HG03045 (cell line): ENCODE measurements around the gene SLC8A1.

Experiments used
- ATAC-seq: cut with Tn5 transposase; IDR thresholded peaks from one replicate; pipeline ENCODE4 v1.9.1; 2021; ENCODE audit warnings: mild to moderate bottlenecking, moderate library complexity; ENCODE audit not compliant: unreplicated experiment

The SLC8A1 gene

GRCh38 chr2:40361478-40361877, 90.4 kb downstream of the SLC8A1 start:
- ATAC-seq, result no peak

- no peak for ATAC-seq
Measured at GRCh38 chr2:40360652-40361051, 91.2 kb downstream of the SLC8A1 start.

DNA sequence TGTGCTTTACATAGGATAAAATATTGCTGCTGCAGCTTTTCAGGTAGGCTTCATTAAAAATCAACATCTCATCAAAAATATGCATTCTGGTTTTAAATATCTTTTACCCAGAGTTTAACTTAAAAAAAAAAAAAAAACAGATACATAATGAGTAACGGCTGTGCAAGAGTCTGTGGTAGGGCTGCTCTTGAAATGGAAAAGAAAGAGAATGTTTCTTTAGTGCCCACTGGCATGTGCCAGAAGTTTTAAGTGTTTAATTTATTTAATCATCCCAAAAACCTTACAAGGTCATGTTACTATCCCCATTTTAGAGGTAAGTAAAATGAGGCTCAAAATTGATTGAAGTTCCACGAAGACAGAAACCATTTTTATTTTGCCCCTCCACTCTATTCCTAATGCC, 92.1 kb downstream of the SLC8A1 start:
- ATAC-seq, result no peak

DNA sequence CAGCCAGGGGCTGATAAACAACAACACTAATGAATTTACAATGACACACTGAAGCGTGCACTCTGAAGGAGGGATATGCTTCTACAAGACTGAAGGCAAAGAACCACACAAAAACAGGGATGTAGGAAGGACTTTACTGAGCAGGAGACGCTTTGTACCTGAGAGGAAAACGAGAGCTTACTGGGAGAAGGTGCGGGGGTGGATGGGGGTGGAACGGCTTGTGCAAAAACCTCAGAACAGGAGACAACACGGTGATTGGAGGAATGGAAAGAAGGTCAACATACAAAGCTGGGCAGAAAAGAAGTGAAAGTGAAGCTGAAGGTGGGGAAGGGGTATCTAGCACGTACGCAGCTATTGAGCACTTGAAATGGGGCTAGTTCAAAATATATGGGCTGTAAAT, 93.1 kb downstream of the SLC8A1 start:
- no peak for ATAC-seq

DNA sequence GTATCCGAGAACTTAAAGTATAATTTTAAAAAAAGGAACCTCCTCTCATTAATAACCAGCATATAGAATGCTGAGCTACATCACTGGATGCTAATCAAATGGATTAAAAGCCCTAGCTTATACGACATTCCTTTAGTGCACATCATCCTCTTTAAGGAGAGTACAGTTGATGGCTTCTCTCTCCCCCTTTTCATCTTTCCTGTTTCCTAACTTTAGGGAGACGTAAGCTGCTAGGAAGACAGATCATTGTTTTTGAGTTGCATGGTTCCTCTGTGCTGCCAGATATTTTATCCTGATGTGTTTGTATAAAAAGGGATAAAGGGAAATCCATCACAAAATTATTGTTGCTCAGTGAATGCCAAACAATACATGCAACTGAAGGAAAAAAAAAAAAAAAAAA, 94.2 kb downstream of the SLC8A1 start:
- no peak for ATAC-seq

GRCh38 chr2:40355451-40355850, 96.4 kb downstream of the SLC8A1 start:
- ATAC-seq, result no peak

GRCh38 chr2:40353231-40353630, 98.7 kb downstream of the SLC8A1 start:
- no peak for ATAC-seq

DNA sequence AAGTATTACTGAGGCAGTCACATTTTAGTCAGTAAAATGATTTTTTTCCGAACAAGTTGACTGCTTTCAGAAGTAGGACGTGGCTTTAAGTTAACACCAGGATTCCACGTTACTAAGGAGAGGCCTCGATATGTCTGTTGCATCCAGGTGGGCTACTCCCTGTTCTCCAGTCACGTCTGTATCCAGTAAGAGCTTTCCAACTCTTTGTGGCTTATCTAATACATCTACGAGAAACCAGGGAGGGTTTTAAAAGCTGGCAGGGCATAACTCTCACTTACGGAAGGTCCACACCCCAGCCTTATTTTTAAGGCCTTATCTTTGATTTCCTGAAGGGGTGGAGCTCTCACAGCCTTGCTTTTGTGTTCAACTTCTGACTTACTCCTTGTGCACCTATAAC, 99.2 kb downstream of the SLC8A1 start:
- no peak for ATAC-seq

DNA sequence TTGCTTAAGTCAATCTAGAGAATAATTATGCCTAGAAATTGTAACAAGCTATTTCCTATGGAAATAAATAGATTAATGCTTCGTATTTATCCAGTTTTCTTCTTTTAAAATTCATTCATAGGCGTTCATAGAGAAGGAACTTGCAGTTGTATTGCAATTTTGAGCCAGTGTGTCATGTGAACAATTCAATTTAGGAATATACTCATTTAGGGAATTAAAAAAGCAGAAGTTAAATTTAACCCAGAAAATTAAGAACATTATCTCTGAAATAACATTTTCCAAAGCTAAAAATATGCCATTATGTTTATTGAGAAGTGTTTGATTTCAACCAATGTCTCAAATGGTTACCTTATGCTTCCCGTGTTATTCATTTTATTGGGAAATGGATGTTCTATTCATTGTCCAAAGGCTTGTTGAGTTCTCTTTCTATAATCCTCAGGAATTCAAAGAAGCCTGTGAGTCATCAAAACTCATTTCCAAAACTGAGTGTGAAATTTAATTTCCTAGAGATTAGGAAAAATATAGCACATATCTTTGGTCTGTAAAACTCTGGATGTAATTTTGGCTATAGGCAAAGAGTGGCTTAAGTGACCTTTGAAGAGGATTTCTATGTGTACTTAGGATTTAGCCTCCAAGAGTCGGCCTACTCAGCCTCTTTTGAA, 99.7 kb downstream of the SLC8A1 start:
- ATAC-seq, result no peak

GRCh38 chr2:40348665-40349064, 103.2 kb downstream of the SLC8A1 start:
- no peak for ATAC-seq

GRCh38 chr2:40348038-40348437, 103.9 kb downstream of the SLC8A1 start:
- no peak for ATAC-seq

- no peak for ATAC-seq
Measured at GRCh38 chr2:40346535-40347354, 105.1 kb downstream of the SLC8A1 start.

GRCh38 chr2:40344364-40344763, 107.5 kb downstream of the SLC8A1 start:
- ATAC-seq, result no peak

- no peak for ATAC-seq
Measured at GRCh38 chr2:40343902-40344301, 108.0 kb downstream of the SLC8A1 start.

GRCh38 chr2:40341198-40341597, 110.7 kb downstream of the SLC8A1 start:
- no peak for ATAC-seq

GRCh38 chr2:40339026-40339425, 112.9 kb downstream of the SLC8A1 start:
- no peak for ATAC-seq

GRCh38 chr2:40332191-40332826, 119.6 kb downstream of the SLC8A1 start:
- ATAC-seq, result no peak

GRCh38 chr2:40330096-40330495, 121.8 kb downstream of the SLC8A1 start:
- no peak for ATAC-seq

- ATAC-seq, result no peak
Measured at GRCh38 chr2:40329739-40330030, 122.2 kb downstream of the SLC8A1 start.

DNA sequence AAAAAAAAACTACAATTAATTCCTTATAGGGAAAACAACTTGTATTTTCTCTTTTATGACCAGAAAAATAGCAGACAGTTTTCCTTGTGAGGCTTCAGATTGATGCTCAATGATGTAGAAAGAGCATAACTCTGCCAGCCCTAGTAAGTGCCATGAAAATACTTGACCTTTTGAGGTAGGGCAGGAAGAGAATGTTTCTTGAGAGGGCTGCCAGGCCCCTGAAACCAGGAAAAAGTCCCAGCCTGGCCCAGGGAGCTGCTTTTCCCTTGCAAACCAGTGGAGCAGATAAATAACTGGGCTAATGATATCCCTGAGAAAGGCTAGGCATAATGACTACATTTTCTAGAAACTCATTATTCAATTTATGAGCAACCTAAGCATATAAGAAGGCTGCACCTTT, 126.8 kb downstream of the SLC8A1 start:
- ATAC-seq, result no peak

GRCh38 chr2:40324656-40325055, 127.2 kb downstream of the SLC8A1 start:
- no peak for ATAC-seq

DNA sequence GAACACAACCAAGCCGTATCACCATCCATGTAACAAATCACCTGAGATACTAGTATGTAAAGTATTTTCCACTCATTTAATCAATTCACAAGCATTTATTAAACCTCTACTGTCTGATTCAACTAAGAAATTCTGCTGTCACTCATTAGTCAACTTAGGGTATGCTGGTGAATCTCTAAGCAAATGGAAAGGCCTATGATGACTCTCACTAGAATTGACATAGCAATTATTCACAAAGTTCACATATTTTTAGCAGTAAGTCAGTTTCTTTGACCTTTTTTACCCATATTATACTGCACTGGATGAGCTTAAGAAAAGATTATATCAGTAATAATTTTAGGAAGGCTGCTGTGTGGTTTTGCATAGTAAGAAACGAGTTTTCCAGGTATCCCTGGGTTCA, 130.1 kb downstream of the SLC8A1 start:
- ATAC-seq, result no peak
